Testis (tissue), 2 donors: ENCODE data around the gene IGFLR1.

Experiments used
- CTCF ChIP-seq, 3 experiments: fragments of 450-650 bp in 2 of 3; fragments of 200-600 bp in 1 of 3; sonication (generic) in 1 of 3; IDR thresholded peaks; one replicate each; pipeline ENCODE4 v1.5.1; 2016 to 2019; ENCODE audit warnings: antibody characterized with exemption in 3 of 3, mild to moderate bottlenecking in 2 of 3, moderate library complexity in 1 of 3
- POLR2A ChIP-seq: fragments of 450-650 bp; IDR thresholded peaks from one replicate; pipeline ENCODE4 v1.6.1; 2017; ENCODE audit warnings: antibody characterized with exemption, mild to moderate bottlenecking, moderate library complexity

- TF ChIP-seq POLR2A, result no peak
- TF ChIP-seq CTCF (IDR thresholded peaks at IDR 0.05), result no peak
Measured at GRCh38 chr19:35738887-35739229, 3.4 kb downstream of the IGFLR1 start.
